H1 (cell line): ENCODE data around the gene BTRC. TPM values are rescaled to one million over a fixed set of nuclear protein-coding genes. Genes with fewer than 3 reads are reported as not detected.

ENCODE experiments used
- CTBP2 ChIP-seq: IDR thresholded peaks from 2 replicates; pipeline ENCODE4 v1.7.0; 2011; ENCODE audit warnings: borderline replicate concordance, mild to moderate bottlenecking, moderate library complexity, mixed read lengths, low read length; ENCODE audit not compliant: insufficient read depth, insufficient read length
- KDM1A ChIP-seq: fragments of 200-600, 300-600 bp; sonication (generic); IDR thresholded peaks from 2 replicates; pipeline ENCODE4 v1.7.1; 2016; ENCODE audit warnings: mild to moderate bottlenecking, low read length, borderline replicate concordance
- SIRT6 ChIP-seq: IDR thresholded peaks from one replicate; pipeline ENCODE4 v1.7.1; 2012; ENCODE audit warnings: low read length, inconsistent platforms
- SIX5 ChIP-seq: IDR thresholded peaks from 2 replicates; pipeline ENCODE4 v1.6.1; 2011; ENCODE audit warnings: mild to moderate bottlenecking, low read depth, low read length
- SP4 ChIP-seq: IDR thresholded peaks from 2 replicates; pipeline ENCODE4 v1.6.1; 2012; ENCODE audit warnings: low read length, inconsistent platforms
- SRF ChIP-seq: IDR thresholded peaks from 2 replicates; pipeline ENCODE4 v1.6.1; 2011; ENCODE audit warnings: mild to moderate bottlenecking, low read depth, low read length, moderate library complexity
- polyA plus RNA-seq, 7 experiments: library from polyadenylated mRNA; depleted of rRNA in 3 of 7; stranded (reverse) in 5 of 7; unstranded in 2 of 7; fragments of >200 nt in 5 of 7; fragments of 200-250 nt in 2 of 7; gene quantifications; 1 replicate in 5 of 7; 2 replicates in 1 of 7; 4 replicates in 1 of 7; pipeline versions ENCODE4 v1.2.1 to v1.2.3, GENCODE V29; 2011 to 2013; ENCODE audit warnings: missing spikeins in 2 of 7, mixed read lengths in 2 of 7
- total RNA-seq: library from RNA; stranded (reverse); fragmentation: NEBNext Ultra II Directional; extraction: Animal tissue kit (Norgen Biotek cat#: 25700); gene quantifications from 2 replicates; pipeline ENCODE4 v1.2.1, GENCODE V29; 2021

The BTRC gene
- total and polyA plus RNA-seq, 2 of the 8 experiments (the other 6 are each of a cell fraction or from before 2014, with no cell fraction given) = 9.9 to 24.7 TPM

DNA sequence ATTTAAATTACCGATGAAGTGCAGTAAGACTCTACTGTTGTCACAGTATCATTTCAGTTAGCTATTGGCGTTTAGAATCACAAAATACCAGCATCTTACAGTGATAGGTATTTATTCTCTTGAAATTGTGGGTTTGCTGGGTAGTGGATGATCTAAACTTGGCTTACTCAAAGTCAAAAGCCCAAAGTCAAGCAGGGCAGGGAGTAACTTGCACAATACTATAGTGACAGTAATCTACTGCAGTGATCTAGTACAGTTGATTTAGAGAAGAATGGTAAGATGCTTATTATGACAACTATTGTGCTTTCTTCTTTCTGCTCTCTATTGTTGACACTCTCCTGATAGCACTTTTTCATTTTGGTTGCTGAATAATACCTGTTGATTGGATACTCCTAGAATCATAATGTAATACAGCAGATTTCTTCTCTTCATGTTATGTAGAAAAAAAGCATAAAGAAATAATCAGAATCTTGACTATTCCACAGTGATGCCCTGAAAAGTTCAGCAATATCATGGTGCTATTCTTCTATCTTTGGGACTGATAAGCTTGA is 10.0 kb downstream of the BTRC start (continued):
- TF ChIP-seq SIRT6 = no peak
- TF ChIP-seq KDM1A = no peak
- no peak for TF ChIP-seq SP4
- no peak for TF ChIP-seq SRF
- no peak for TF ChIP-seq CTBP2
- TF ChIP-seq SIX5 = no peak
